ENCODE results near the gene SH3BGRL2. TPM values are rescaled to one million over a fixed set of nuclear protein-coding genes. Genes with fewer than 3 reads are reported as not detected.

Gene SH3BGRL2
- total and polyA plus RNA-seq, 2 of the 8 experiments (the other 6 are each of a cell fraction or from before 2014, with no cell fraction given), result 6.0 to 20.3 TPM

DNA sequence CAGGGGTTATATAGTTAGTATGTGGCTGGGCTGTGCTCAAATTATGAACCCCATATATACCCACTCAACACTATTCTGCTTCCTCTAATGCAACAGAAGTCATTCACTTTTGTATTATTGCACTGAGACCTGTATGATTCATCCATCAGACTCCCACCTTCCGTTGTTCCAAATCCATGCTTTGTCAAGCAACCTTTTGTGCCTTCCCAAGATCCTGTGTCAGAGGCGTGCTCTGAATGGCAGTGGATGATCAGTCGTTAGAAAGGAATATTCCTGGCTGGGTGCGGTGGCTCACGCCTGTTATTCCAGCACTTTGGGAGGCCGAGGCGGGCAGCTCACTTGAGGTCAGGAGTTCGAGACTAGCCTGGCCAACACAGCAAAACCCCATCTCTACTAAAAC is 103.2 kb downstream of the SH3BGRL2 start:
- no peak overlapping the region for H3K27ac ChIP-seq (ENCODE audit: low read depth, low read length)
- H3K79me2 ChIP-seq (ENCODE audit: control insufficient read depth in 1 of 2, insufficient read depth in 2 of 2, low read length in 2 of 2), result no peaks in the 10 kb centered on the region
- no peak overlapping the region for H3K56ac ChIP-seq (replicated peaks; ENCODE audit: insufficient read length, low read depth, low read length)
- no peak overlapping the region for H3K9ac ChIP-seq (replicated peaks in 1 of 4; ENCODE audit: extremely low read depth in 1 of 4, low read depth in 3 of 4, low read length in 3 of 4)
- no peak overlapping the region for H3K4ac ChIP-seq (replicated peaks; ENCODE audit: insufficient read length, low read depth, low read length)
- H2BK12ac ChIP-seq (ENCODE audit: low read depth, low read length), result no peak overlapping the region
- H4K5ac ChIP-seq (ENCODE audit: insufficient read length, low read depth, low read length), result no peak overlapping the region
- H3K23ac ChIP-seq (ENCODE audit: insufficient read length), result no peak overlapping the region
- POLR2A ChIA-PET (ENCODE audit: partially characterized antibody), result no interaction called here
- H3K4me1 ChIP-seq (replicated peaks in 1 of 4; ENCODE audit: control insufficient read depth in 3 of 4, insufficient read depth in 4 of 4, low read length in 3 of 4), result no peaks in the 10 kb centered on the region
- CTCF ChIA-PET (ENCODE audit: partially characterized antibody), result no interaction called here
- FAIRE-seq (no peak), DNase-seq (ENCODE audit: low read depth in 1 of 2, low spot score in 2 of 2) (no peak)
- no peaks in the 10 kb centered on the region for H3K23me2 ChIP-seq (ENCODE audit: low read depth, low read length)
- no peak overlapping the region for H2BK20ac ChIP-seq (ENCODE audit: low read length)
- H3K14ac ChIP-seq (ENCODE audit: insufficient read length), result no peak overlapping the region
- no peak overlapping the region for H2AK5ac ChIP-seq (ENCODE audit: low read depth, low read length)
- H3K4me3 ChIP-seq (ENCODE audit: extremely low read depth in 1 of 4, insufficient read depth in 2 of 4, low read depth in 3 of 4, low read length in 4 of 4), result no peak overlapping the region
- H4K20me1 ChIP-seq (replicated peaks in 1 of 2; ENCODE audit: control insufficient read depth in 1 of 2, insufficient read depth in 2 of 2, low read length in 2 of 2), result no peaks in the 10 kb centered on the region
- 92% methylated on average over 6 of the region's 8 CpGs; no CpG with 5 or more reads in 1 of the 2 experiments for WGBS, 2 experiments (ENCODE audit: extremely low coverage in 1 of 2, insufficient coverage in 1 of 2, insufficient read length in 1 of 2, insufficient replicate concordance in 2 of 2, low coverage in 1 of 2, low lambda C conversion rate in 2 of 2, missing lambda C conversion rate in 1 of 2)
- TF ChIP-seq TBP (IDR thresholded peaks at IDR 0.05; ENCODE audit: low read depth, low read length), result no peak
- TF ChIP-seq HDAC6 (IDR thresholded peaks at IDR 0.05; ENCODE audit: low read depth, low read length), result no peak
- no peak for TF ChIP-seq RNF2 (IDR thresholded peaks at IDR 0.05; ENCODE audit: borderline replicate concordance, low read depth, low read length, missing control alignments, poor library complexity, severe bottlenecking)
- TF ChIP-seq BRCA1 (IDR thresholded peaks at IDR 0.05; ENCODE audit: low read depth, low read length), result no peak
- no peak for TF ChIP-seq HDAC2 (IDR thresholded peaks at IDR 0.05; ENCODE audit: borderline replicate concordance in 1 of 2, low read depth in 2 of 2, low read length in 2 of 2)
- TF ChIP-seq SIN3A (conservative IDR thresholded peaks at IDR 0.05 in 1 of 2, IDR thresholded peaks at IDR 0.05 in 1 of 2; ENCODE audit: low read depth in 1 of 2, low read length in 2 of 2), result no peak
- no peak for TF ChIP-seq FOSL1 (IDR thresholded peaks at IDR 0.05; ENCODE audit: insufficient read depth, low read depth, low read length)
- no peak overlapping the region for H2BK5ac ChIP-seq (ENCODE audit: low read depth, low read length)
- no peaks in the 10 kb centered on the region for H3K79me1 ChIP-seq (ENCODE audit: low read depth, low read length)
- H2BK120ac ChIP-seq (replicated peaks; ENCODE audit: low read depth, low read length), result no peak overlapping the region
- H3K36me3 ChIP-seq (ENCODE audit: control insufficient read depth in 2 of 4, insufficient read depth in 4 of 4, low read length in 3 of 4), result no peaks in the 10 kb centered on the region
- H2BK15ac ChIP-seq (ENCODE audit: low read length), result no peak overlapping the region
- no peak overlapping the region for H4K8ac ChIP-seq (ENCODE audit: extremely low read depth, insufficient read depth, low read length)
- H3K4me2 ChIP-seq (ENCODE audit: insufficient read depth in 1 of 2, low read depth in 2 of 2, low read length in 2 of 2), result no peak overlapping the region
- H3K18ac ChIP-seq (ENCODE audit: extremely low read depth, low read length), result no peak overlapping the region
- no peak overlapping the region for H4K91ac ChIP-seq (replicated peaks; ENCODE audit: insufficient read length, low read length)
- peaks cover 0 to 1% (median 0%) of the 10 kb centered on the region in 4 experiments; a peak in 1 of 7 replicates for H3K27me3 ChIP-seq (replicated peaks in 1 of 4; ENCODE audit: control insufficient read depth in 3 of 4, extremely low read depth in 1 of 4, insufficient read depth in 3 of 4, low read length in 3 of 4)
- H2AFZ ChIP-seq (ENCODE audit: low read length), result no peak overlapping the region
- no peaks in the 10 kb centered on the region for H3K9me3 ChIP-seq (ENCODE audit: insufficient read depth in 2 of 2, low read depth in 1 of 2, low read length in 1 of 2)

All from H1 (cell line).